Natural killer cell (primary cell): ENCODE data around the gene COG5. TPM values are rescaled to one million over a fixed set of nuclear protein-coding genes. Genes with fewer than 3 reads are reported as not detected.

Source experiments
- ATAC-seq, 3 donors: fragments of 150-1000 bp in 2 of 3; fragments of 200-7000 bp in 1 of 3; cut with Tn5 transposase; 1 replicate in 1 of 3; 2 replicates in 2 of 3; pipeline ENCODE4 v1.10.0; 2021; ENCODE audit warnings: mild to moderate bottlenecking in 2 of 3, moderate library complexity in 2 of 3
- DNase-seq, 2 donors: peaks; one replicate each; pipeline versions ENCODE4 v3.0.0 to v3.0.0-alpha.2; 2013 to 2021; ENCODE audit warnings: mixed read lengths in 1 of 2
- H3K27ac ChIP-seq: one replicate; pipeline ENCODE4 v1.5.1; 2013; ENCODE audit warnings: mild to moderate bottlenecking, low read length
- H3K27me3 ChIP-seq: one replicate; pipeline ENCODE4 v1.6.1; 2013; ENCODE audit warnings: low read length; ENCODE audit not compliant: control insufficient read depth, insufficient read depth
- H3K36me3 ChIP-seq: one replicate; pipeline ENCODE4 v1.6.1; 2013; ENCODE audit warnings: low read length; ENCODE audit not compliant: control insufficient read depth, insufficient read depth
- H3K4me1 ChIP-seq: one replicate; pipeline ENCODE4 v1.6.1; 2013; ENCODE audit warnings: low read length; ENCODE audit not compliant: control insufficient read depth, insufficient read depth
- H3K4me3 ChIP-seq: one replicate; pipeline ENCODE4 v1.5.1; 2013; ENCODE audit warnings: low read length
- H3K9me3 ChIP-seq: one replicate; pipeline ENCODE4 v1.6.1; 2013; ENCODE audit warnings: low read length; ENCODE audit not compliant: control insufficient read depth, insufficient read depth
- H3K27ac Mint-ChIP-seq, 2 donors: one replicate each; pipeline ENCODE4 v1.8.0; 2022; ENCODE audit warnings: mild to moderate bottlenecking in 2 of 2, mixed read lengths in 2 of 2, moderate library complexity in 1 of 2
- H3K27me3 Mint-ChIP-seq, 2 donors: one replicate each; pipeline ENCODE4 v1.8.0; 2022; ENCODE audit warnings: low read depth in 2 of 2, mixed read lengths in 2 of 2
- H3K36me3 Mint-ChIP-seq: one replicate; pipeline ENCODE4 v1.8.0; 2022; ENCODE audit warnings: mixed read lengths
- H3K4me1 Mint-ChIP-seq, 2 donors: one replicate each; pipeline ENCODE4 v1.8.0; 2022; ENCODE audit warnings: mixed read lengths in 2 of 2
- H3K4me3 Mint-ChIP-seq: one replicate; pipeline ENCODE4 v1.8.0; 2022; ENCODE audit warnings: mild to moderate bottlenecking, moderate library complexity, mixed read lengths
- H3K9me3 Mint-ChIP-seq, 2 donors: one replicate each; pipeline ENCODE4 v1.8.0; 2022; ENCODE audit warnings: mixed read lengths in 2 of 2
- CTCF ChIP-seq: fragments of 200-600 bp; IDR thresholded peaks from one replicate; pipeline ENCODE4 v1.8.0; 2022; ENCODE audit warnings: antibody characterized with exemption
- WGBS: methylation state at CpG from one replicate; pipeline ENCODE4 v1.1.7; 2013; ENCODE audit warnings: missing lambda C conversion rate; ENCODE audit not compliant: insufficient coverage; 5-methylcytosine and 5-hydroxymethylcytosine counted together
- intact Hi-C: fragments of 100-400 bp; cut with micrococcal nuclease; formaldehyde crosslinking; loops from one replicate; pipeline ENCODE4 v1.14.2; 2022
- total RNA-seq, 4 donors: library from RNA; stranded (reverse); fragments of 120-200 nt in 1 of 4; gene quantifications; one replicate each; pipeline versions ENCODE4 v1.2.3 to v1.2.4, GENCODE V29; 2013 to 2022

The COG5 gene
- total RNA-seq, 3 donors from 2014 or later (not counting 1 experiment from before 2014, with no cell fraction given), result 49.2 to 54.6 (median 54.2) TPM

GRCh38 chr7:107209565-107209964 lies 354.2 kb downstream of the COG5 start:
- Mint-ChIP-seq H3K4me1 (peaks cover 0 to 5% of the 10 kb centered on the region in 2 donors), H3K36me3 (peaks cover 26% of the 10 kb centered on the region), H3K9me3 (peaks cover 2 to 6% of the 10 kb centered on the region in 2 donors), H3K27me3 (no peaks in the 10 kb centered on the region), H3K4me3 (no peak overlapping the region), H3K27ac (no peak overlapping the region)
- TF ChIP-seq CTCF, result no peak
- no peaks in the 10 kb centered on the region for H3K4me1 ChIP-seq
- intact Hi-C loops, result no loop called here
- WGBS, result 96% methylated on average over 4 of the region's 4 CpGs
- no peak overlapping the region for H3K4me3 ChIP-seq
- H3K36me3 ChIP-seq, result peaks cover 30% of the 10 kb centered on the region
- DNase-seq, result no peak
- H3K27me3 ChIP-seq, result no peaks in the 10 kb centered on the region
- H3K9me3 ChIP-seq, result peaks cover 2% of the 10 kb centered on the region
- no peak for ATAC-seq
- H3K27ac ChIP-seq, result no peak overlapping the region

- H3K4me3 Mint-ChIP-seq, result no peak overlapping the region
- 96% methylated on average over 5 of the region's 5 CpGs for WGBS
- Histone ChIP-seq H3K27ac (no peak overlapping the region), H3K27me3 (no peaks in the 10 kb centered on the region), H3K4me3 (no peak overlapping the region), H3K36me3 (peaks cover 36% of the 10 kb centered on the region), H3K4me1 (no peaks in the 10 kb centered on the region), H3K9me3 (no peaks in the 10 kb centered on the region)
- H3K4me1 Mint-ChIP-seq, result peaks cover 0 to 5% of the 10 kb centered on the region in 2 donors
- H3K36me3 Mint-ChIP-seq, result peaks cover 26% of the 10 kb centered on the region
- intact Hi-C loops, result no loop called here
- ATAC-seq, result no peak
- no peak for DNase-seq
- TF ChIP-seq CTCF, result no peak
- peaks cover 0 to under 1% of the 10 kb centered on the region in 2 donors for H3K9me3 Mint-ChIP-seq
- H3K27me3 Mint-ChIP-seq, result no peaks in the 10 kb centered on the region
- no peak overlapping the region for H3K27ac Mint-ChIP-seq
These were observed 355.2 kb downstream of the COG5 start for GRCh38 chr7:107208563-107208962.

GRCh38 chr7:107208024-107208521 lies 355.6 kb downstream of the COG5 start:
- H3K27ac ChIP-seq, result no peak overlapping the region
- 83% methylated on average over 3 of the region's 3 CpGs for WGBS
- Mint-ChIP-seq H3K4me1 (peaks cover 0 to 5% of the 10 kb centered on the region in 2 donors), H3K9me3 (no peaks in the 10 kb centered on the region), H3K27ac (no peak overlapping the region), H3K4me3 (no peak overlapping the region), H3K27me3 (no peaks in the 10 kb centered on the region), H3K36me3 (peaks cover 23% of the 10 kb centered on the region)
- no peaks in the 10 kb centered on the region for H3K9me3 ChIP-seq
- TF ChIP-seq CTCF, result no peak
- no peak for DNase-seq
- no peaks in the 10 kb centered on the region for H3K4me1 ChIP-seq
- no peaks in the 10 kb centered on the region for H3K27me3 ChIP-seq
- ATAC-seq, result no peak
- H3K36me3 ChIP-seq, result peaks cover 39% of the 10 kb centered on the region
- H3K4me3 ChIP-seq, result no peak overlapping the region
- intact Hi-C loops, result no loop called here

GRCh38 chr7:107207459-107207858 lies 356.3 kb downstream of the COG5 start:
- ATAC-seq, result peak in 1 of 3 donors; percentile 14
- Mint-ChIP-seq H3K36me3 (peaks cover 23% of the 10 kb centered on the region), H3K4me3 (no peak overlapping the region), H3K4me1 (peaks cover 0 to 5% of the 10 kb centered on the region in 2 donors), H3K27ac (no peak overlapping the region), H3K27me3 (no peaks in the 10 kb centered on the region), H3K9me3 (no peaks in the 10 kb centered on the region)
- Histone ChIP-seq H3K4me1 (no peaks in the 10 kb centered on the region), H3K9me3 (no peaks in the 10 kb centered on the region), H3K36me3 (peaks cover 45% of the 10 kb centered on the region), H3K4me3 (no peak overlapping the region), H3K27ac (no peak overlapping the region), H3K27me3 (no peaks in the 10 kb centered on the region)
- DNase-seq, result no peak
- WGBS, result 98% methylated on average over 5 of the region's 5 CpGs
- no peak for TF ChIP-seq CTCF
- intact Hi-C loops, result no loop called here
